Subcutaneous adipose tissue (tissue), 4 donors: ENCODE results near the gene ARL6IP5. TPM values are rescaled to one million over a fixed set of nuclear protein-coding genes. Genes with fewer than 3 reads are reported as not detected.

Experiments
- CTCF ChIP-seq: fragments of 450-650 bp; IDR thresholded peaks from one replicate; pipeline ENCODE4 v1.5.1; 2016; ENCODE audit warnings: low read depth, mild to moderate bottlenecking, control low read depth, antibody characterized with exemption, moderate library complexity
- total RNA-seq, 4 donors: library from RNA; depleted of rRNA; stranded (reverse); fragments of >200 nt; gene quantifications; one replicate each; pipeline ENCODE4 v1.1.0, GENCODE V29; 2016

Gene ARL6IP5
- total RNA-seq, 4 donors from 2014 or later = 162 to 329 (median 264) TPM

DNA sequence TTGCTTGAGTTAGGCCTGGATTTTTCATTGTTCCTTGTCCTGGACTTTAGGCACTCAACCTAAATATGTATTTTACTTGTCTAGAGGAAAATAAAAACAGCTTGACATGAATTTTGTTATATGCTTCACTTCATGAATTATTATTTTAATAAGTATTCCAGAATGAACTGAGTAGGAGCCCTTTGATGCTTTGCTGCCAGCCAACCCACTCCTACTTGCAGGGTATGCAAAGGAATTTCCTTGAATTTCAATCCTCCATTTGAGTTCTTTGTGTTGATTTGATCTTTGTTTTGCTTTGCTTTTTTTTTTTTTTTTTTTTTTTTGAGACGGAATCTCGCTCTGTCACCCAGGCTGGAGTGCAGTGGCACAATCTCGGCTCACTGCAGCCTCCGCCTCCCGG lies 11.6 kb downstream of the ARL6IP5 start:
- TF ChIP-seq CTCF = no peak

- no peak for TF ChIP-seq CTCF
These were observed 12.8 kb downstream of the ARL6IP5 start for GRCh38 chr3:69097407-69098086.

DNA sequence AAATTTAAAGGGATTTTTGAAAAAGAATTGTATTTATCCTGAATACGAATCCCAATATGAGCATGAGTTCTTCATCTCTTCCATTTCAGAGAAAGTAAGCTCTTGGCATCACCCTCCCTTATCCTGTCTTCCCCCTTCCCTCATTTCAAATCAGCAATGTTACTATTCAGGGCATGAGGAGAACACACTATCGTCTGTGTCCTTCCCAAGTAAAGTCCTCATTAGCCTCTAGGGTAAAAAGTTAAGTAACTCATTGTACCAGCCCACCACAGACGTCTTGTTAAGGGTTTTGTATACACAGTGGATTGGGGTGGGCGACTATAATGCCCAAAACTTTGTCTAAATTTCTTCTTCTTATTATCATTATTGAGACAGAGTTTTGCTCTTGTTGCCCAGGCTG lies 14.8 kb downstream of the ARL6IP5 start:
- no peak for TF ChIP-seq CTCF

- no peak for TF ChIP-seq CTCF
These were observed 17.6 kb downstream of the ARL6IP5 start for GRCh38 chr3:69102384-69102783.

DNA sequence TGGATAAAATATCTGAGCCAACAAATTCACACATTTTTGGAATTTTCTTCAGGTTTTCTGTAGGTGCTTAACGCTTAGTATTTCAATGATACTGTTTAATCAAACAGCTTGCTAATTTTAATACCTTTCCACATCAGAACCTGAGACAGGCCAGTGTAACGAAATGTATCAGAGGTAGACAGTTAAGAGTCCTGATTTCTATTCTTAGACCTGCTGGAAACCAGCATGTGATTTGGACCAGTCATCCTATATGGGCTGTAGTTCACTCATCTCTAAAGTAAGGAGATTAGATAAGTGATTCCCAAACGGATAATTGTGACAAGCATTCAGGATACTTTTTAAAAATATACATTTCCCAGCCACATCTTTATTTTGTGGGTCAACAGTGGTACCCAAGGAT lies 18.4 kb downstream of the ARL6IP5 start:
- TF ChIP-seq CTCF = no peak

- no peak for TF ChIP-seq CTCF
These were observed 19.8 kb downstream of the ARL6IP5 start for GRCh38 chr3:69104586-69104985.

GRCh38 chr3:69105320-69105719 lies 20.6 kb downstream of the ARL6IP5 start:
- TF ChIP-seq CTCF = no peak
